HG02970 (cell line): ENCODE data around the gene TNIP1.

Experiments used
- ATAC-seq: cut with Tn5 transposase; IDR thresholded peaks from one replicate; pipeline ENCODE4 v1.9.1; 2021; ENCODE audit warnings: mild to moderate bottlenecking, moderate library complexity, moderate number of reproducible peaks; ENCODE audit not compliant: unreplicated experiment, low FRiP score

TNIP1 gene

GRCh38 chr5:151028717-151029116 lies 52.1 kb downstream of the TNIP1 start:
- ATAC-seq, result no peak

GRCh38 chr5:151027961-151028479 lies 52.8 kb downstream of the TNIP1 start:
- no peak for ATAC-seq

GRCh38 chr5:151026679-151027078 lies 54.2 kb downstream of the TNIP1 start:
- ATAC-seq, result no peak

GRCh38 chr5:151026088-151026487 lies 54.7 kb downstream of the TNIP1 start:
- ATAC-seq, result no peak

GRCh38 chr5:151025250-151025606 lies 55.6 kb downstream of the TNIP1 start:
- ATAC-seq, result no peak

GRCh38 chr5:151024440-151025249 lies 56.2 kb downstream of the TNIP1 start:
- ATAC-seq, result no peak

- no peak for ATAC-seq
Observed at GRCh38 chr5:151023651-151024050, 57.2 kb downstream of the TNIP1 start.

GRCh38 chr5:151023047-151023615 lies 57.7 kb downstream of the TNIP1 start:
- ATAC-seq, result no peak

- ATAC-seq, result no peak
Observed at GRCh38 chr5:151022511-151023018, 58.3 kb downstream of the TNIP1 start.

- no peak for ATAC-seq
Observed at GRCh38 chr5:151021746-151022145, 59.1 kb downstream of the TNIP1 start.

GRCh38 chr5:151020304-151021110 lies 60.3 kb downstream of the TNIP1 start, which contains the start of gene GPX3:
GPX3 (plus strand) TSS chr5:151020591; CDS start chr5:151020655, 64 bp downstream.
- no peak for ATAC-seq

GRCh38 chr5:151019331-151019730 lies 61.5 kb downstream of the TNIP1 start:
- no peak for ATAC-seq

GRCh38 chr5:151018846-151019245 lies 62.0 kb downstream of the TNIP1 start:
- ATAC-seq, result no peak

- no peak for ATAC-seq
Observed at GRCh38 chr5:151017897-151018296, 62.9 kb downstream of the TNIP1 start.

GRCh38 chr5:151016700-151017099 lies 64.1 kb downstream of the TNIP1 start:
- ATAC-seq, result no peak

- no peak for ATAC-seq
Observed at GRCh38 chr5:151015974-151016587, 64.8 kb downstream of the TNIP1 start.

GRCh38 chr5:151014680-151015343 lies 66.0 kb downstream of the TNIP1 start:
- ATAC-seq, result no peak

GRCh38 chr5:151012862-151013261 lies 68.0 kb downstream of the TNIP1 start:
- ATAC-seq, result no peak

- ATAC-seq, result no peak
Observed at GRCh38 chr5:151008906-151009305, 71.9 kb downstream of the TNIP1 start.

- ATAC-seq, result no peak
Observed at GRCh38 chr5:151008210-151008491, 72.7 kb downstream of the TNIP1 start.
